ENCODE measurements around the gene MAT2B. TPM values are rescaled to one million over a fixed set of nuclear protein-coding genes. Genes with fewer than 3 reads are reported as not detected.

Gene MAT2B
- total and polyA plus RNA-seq, 9 of the 15 experiments (the other 6 are each of a cell fraction or from before 2014, with no cell fraction given) = 32.0 to 57.7 (median 43.6) TPM

DNA sequence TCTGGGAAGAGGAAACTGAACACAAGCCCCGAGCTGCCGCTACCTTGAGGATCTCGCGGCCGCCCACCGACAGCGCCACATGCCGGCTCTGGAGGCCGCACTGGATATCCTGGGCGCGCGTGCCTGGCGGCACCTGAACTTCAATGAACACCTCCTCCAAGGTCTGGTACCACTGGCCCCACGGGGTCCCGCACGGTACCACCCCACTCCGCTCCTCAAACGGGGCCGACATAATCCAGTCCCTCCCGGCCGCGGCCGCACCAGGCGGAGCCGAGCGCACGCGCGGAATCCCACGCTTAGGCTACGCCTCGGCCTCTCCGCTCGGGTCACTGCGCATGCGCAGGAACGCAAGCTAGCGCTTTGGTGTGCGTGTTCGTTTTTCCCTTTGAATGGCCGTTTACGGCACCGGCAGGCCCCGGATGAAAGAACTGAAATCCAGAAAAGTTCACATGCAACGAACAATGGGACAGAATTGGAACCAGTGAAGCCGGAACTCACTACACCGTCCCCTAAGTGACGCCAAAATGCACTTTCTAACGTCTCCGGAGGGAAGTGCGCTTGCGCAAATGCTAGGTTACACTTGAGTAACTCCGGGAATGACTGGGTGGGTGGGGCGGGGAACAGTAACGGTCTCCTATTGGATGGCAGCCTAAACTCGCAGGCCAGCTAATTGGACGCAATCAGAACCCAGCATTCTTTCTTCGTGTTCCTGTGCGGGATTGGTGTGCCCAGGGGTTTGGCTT is 45.4 kb upstream of the MAT2B start, which contains the start of gene NUDCD2 (continued):
- TF ChIP-seq IRF1 (CRISPR knock-in tag; IDR thresholded peaks at IDR 0.05; ENCODE audit: borderline replicate concordance) = no peak; the same call in 1 of the 2 replicates
- no peak for TF ChIP-seq NCOA4 (IDR thresholded peaks at IDR 0.05; ENCODE audit: partially characterized antibody)
- TF ChIP-seq, protein P1, sequence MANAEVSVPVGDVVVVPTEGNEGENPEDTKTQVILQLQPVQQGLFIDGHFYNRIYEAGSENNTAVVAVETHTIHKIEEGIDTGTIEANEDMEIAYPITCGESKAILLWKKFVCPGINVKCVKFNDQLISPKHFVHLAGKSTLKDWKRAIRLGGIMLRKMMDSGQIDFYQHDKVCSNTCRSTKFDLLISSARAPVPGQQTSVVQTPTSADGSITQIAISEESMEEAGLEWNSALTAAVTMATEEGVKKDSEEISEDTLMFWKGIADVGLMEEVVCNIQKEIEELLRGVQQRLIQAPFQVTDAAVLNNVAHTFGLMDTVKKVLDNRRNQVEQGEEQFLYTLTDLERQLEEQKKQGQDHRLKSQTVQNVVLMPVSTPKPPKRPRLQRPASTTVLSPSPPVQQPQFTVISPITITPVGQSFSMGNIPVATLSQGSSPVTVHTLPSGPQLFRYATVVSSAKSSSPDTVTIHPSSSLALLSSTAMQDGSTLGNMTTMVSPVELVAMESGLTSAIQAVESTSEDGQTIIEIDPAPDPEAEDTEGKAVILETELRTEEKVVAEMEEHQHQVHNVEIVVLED (CRISPR knock-in tag; IDR thresholded peaks at IDR 0.05) = peak; percentile 68; the same call in 1 of the 2 replicates
- TF ChIP-seq L3MBTL2 (IDR thresholded peaks at IDR 0.05) = peak; percentile 92
- peak; percentile 46; the same call in 1 of the 2 replicates for TF ChIP-seq ZNF395 (CRISPR knock-in tag; IDR thresholded peaks at IDR 0.05)
- peak; percentile 100 for TF ChIP-seq ZBTB2 (IDR thresholded peaks at IDR 0.05)
- peak; percentile 57; the same call in 1 of the 2 replicates for TF ChIP-seq TAF7 (tag; IDR thresholded peaks at IDR 0.05)
- TF ChIP-seq THAP12 (CRISPR knock-in tag; IDR thresholded peaks at IDR 0.05) = peak; percentile 92
- no peak for TF ChIP-seq CBFB (CRISPR knock-in tag; IDR thresholded peaks at IDR 0.05)
- 0 out of 2 replicates have a peak, but pooled peaks have one; percentile 70 for TF ChIP-seq ZBTB9 (CRISPR knock-in tag; IDR thresholded peaks at IDR 0.05)
- TF ChIP-seq FIP1L1 (IDR thresholded peaks at IDR 0.05; ENCODE audit: low read depth, low read length, poor library complexity, severe bottlenecking) = peak; percentile 25
- TF ChIP-seq, protein P2, sequence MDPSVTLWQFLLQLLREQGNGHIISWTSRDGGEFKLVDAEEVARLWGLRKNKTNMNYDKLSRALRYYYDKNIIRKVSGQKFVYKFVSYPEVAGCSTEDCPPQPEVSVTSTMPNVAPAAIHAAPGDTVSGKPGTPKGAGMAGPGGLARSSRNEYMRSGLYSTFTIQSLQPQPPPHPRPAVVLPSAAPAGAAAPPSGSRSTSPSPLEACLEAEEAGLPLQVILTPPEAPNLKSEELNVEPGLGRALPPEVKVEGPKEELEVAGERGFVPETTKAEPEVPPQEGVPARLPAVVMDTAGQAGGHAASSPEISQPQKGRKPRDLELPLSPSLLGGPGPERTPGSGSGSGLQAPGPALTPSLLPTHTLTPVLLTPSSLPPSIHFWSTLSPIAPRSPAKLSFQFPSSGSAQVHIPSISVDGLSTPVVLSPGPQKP (CRISPR knock-in tag; IDR thresholded peaks at IDR 0.05) = no peak
- TF ChIP-seq, protein P3, sequence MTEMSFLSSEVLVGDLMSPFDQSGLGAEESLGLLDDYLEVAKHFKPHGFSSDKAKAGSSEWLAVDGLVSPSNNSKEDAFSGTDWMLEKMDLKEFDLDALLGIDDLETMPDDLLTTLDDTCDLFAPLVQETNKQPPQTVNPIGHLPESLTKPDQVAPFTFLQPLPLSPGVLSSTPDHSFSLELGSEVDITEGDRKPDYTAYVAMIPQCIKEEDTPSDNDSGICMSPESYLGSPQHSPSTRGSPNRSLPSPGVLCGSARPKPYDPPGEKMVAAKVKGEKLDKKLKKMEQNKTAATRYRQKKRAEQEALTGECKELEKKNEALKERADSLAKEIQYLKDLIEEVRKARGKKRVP (CRISPR knock-in tag; IDR thresholded peaks at IDR 0.05) = no peak
- TF ChIP-seq CTBP1 (IDR thresholded peaks at IDR 0.05; ENCODE audit: borderline replicate concordance) = peak; percentile 64

Data from K562 (cell line).